Aorta (tissue), 5 donors: ENCODE measurements around the gene MT1A. TPM values are rescaled to one million over a fixed set of nuclear protein-coding genes. Genes with fewer than 3 reads are reported as not detected.

ENCODE experiments used
- ATAC-seq: fragments of 200-7000 bp; cut with Tn5 transposase; one replicate; pipeline ENCODE4 v1.9.1; 2022; ENCODE audit warnings: moderate library complexity; ENCODE audit not compliant: low FRiP score
- DNase-seq, 2 donors: peaks; one replicate each; pipeline ENCODE4 v3.0.0-alpha.2; 2020
- H3K27ac ChIP-seq, 2 donors: one replicate each; pipeline ENCODE4 v1.5.1; 2013; ENCODE audit warnings: low read length in 2 of 2, mild to moderate bottlenecking in 2 of 2, moderate library complexity in 2 of 2, control low read depth in 1 of 2, inconsistent platforms in 1 of 2, low read depth in 1 of 2
- H3K27me3 ChIP-seq, 2 donors: one replicate each; pipeline ENCODE4 v1.6.1; 2013; ENCODE audit warnings: control low read depth in 1 of 2, low read length in 1 of 2, mild to moderate bottlenecking in 1 of 2, moderate library complexity in 1 of 2; ENCODE audit not compliant: insufficient read depth in 2 of 2, control insufficient read depth in 1 of 2
- H3K36me3 ChIP-seq, 2 donors: one replicate each; pipeline ENCODE4 v1.6.1; 2013; ENCODE audit warnings: control low read depth in 1 of 2, low read length in 1 of 2, mild to moderate bottlenecking in 1 of 2; ENCODE audit not compliant: insufficient read depth in 2 of 2, control insufficient read depth in 1 of 2
- H3K4me1 ChIP-seq, 2 donors: one replicate each; pipeline ENCODE4 v1.6.1; 2013; ENCODE audit warnings: low read length in 2 of 2, control low read depth in 1 of 2, mild to moderate bottlenecking in 1 of 2, moderate library complexity in 1 of 2; ENCODE audit not compliant: insufficient read depth in 2 of 2, control insufficient read depth in 1 of 2
- H3K4me3 ChIP-seq, 2 donors: one replicate each; pipeline ENCODE4 v1.5.1; 2013; ENCODE audit warnings: low read length in 2 of 2, control low read depth in 1 of 2, mild to moderate bottlenecking in 1 of 2
- H3K9me3 ChIP-seq: one replicate; pipeline ENCODE4 v1.6.1; 2013; ENCODE audit warnings: mild to moderate bottlenecking, low read length; ENCODE audit not compliant: control insufficient read depth
- WGBS, 2 donors: extraction: QIAGEN DNeasy Blood & Tissue Kit; methylation state at CpG; one replicate each; pipeline ENCODE4 v1.1.7; 2013; 5-methylcytosine and 5-hydroxymethylcytosine counted together
- intact Hi-C, 2 donors: fragments of 100-400 bp; cut with DNase I; formaldehyde crosslinking; loops; one replicate each; pipeline versions ENCODE4 v1.14.2 to v1.15.0; 2022
- polyA plus RNA-seq, 2 donors: library from polyadenylated mRNA; stranded (reverse); fragments of 200-250 nt; gene quantifications; one replicate each; pipeline ENCODE4 v1.2.3, GENCODE V29; 2013
- total RNA-seq, 2 donors: library from RNA; stranded (reverse); fragmentation: NEBNext Ultra II Directional; extraction: Animal tissue kit (Norgen Biotek cat#: 25700); gene quantifications; one replicate each; pipeline ENCODE4 v1.2.1, GENCODE V29; 2021
- donor health status: healthy with polysubstance abuse.
- donor health status: Bipolar disorder and iron deficiency.
- donor health status: DM: no; HTN: no; CAD: no.
- donor health status: DM: no; HTN: no; CAD: no.
- donor health status: DM: yes; HTN: yes; CAD: no.

MT1A gene
- total and polyA plus RNA-seq, 4 donors, result 4.6 to 82.2 (median 11.6) TPM

DNA sequence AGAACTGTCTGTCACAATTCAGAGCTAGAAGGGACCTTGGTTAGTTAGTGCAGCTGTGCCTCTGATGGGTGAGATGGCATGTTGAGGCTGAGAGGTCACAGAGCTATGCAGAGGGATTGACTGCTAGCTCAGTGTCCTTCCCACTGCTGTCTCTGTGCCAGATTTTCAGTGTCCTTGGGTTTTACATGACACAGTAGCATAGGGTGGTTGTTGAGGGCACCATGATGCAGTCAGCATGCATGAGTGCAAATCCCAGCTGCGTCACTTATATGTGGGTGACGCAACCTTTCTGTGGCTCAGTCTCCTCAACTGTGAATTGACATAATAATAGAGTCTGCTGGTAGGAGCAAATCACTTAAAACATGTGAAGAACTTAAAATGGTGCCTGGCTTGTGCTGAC, 2.7 kb downstream of the MT1A start:
- H3K27ac ChIP-seq, result no peak overlapping the region
- no peak overlapping the region for H3K4me3 ChIP-seq
- H3K4me1 ChIP-seq, result no peaks in the 10 kb centered on the region
- no peaks in the 10 kb centered on the region for H3K27me3 ChIP-seq
- DNase-seq, result no peak
- no peaks in the 10 kb centered on the region for H3K9me3 ChIP-seq
- ATAC-seq, result no peak
- H3K36me3 ChIP-seq, result no peaks in the 10 kb centered on the region
- intact Hi-C loops, result loop anchor here in 1 of 2 donors (5.0 kb wide), 2 partner anchors 39 to 41 kb away; partner anchors contain the start of gene MT1X
- 97% methylated on average over 2 of the region's 2 CpGs for WGBS, 2 donors

- Histone ChIP-seq H3K4me1 (no peaks in the 10 kb centered on the region), H3K9me3 (no peaks in the 10 kb centered on the region), H3K27ac (peak overlapping the region in 1 of 2 donors; percentile 15), H3K36me3 (no peaks in the 10 kb centered on the region), H3K27me3 (no peaks in the 10 kb centered on the region), H3K4me3 (no peak overlapping the region)
- WGBS, 2 donors, result 9 to 11% methylated on average over 42 of the region's 42 CpGs
- peak; percentile 89 to 93 for DNase-seq
- peak; percentile 89 for ATAC-seq
- intact Hi-C loops, result loop anchor here (2.0 to 5.0 kb wide), 3 partner anchors 38 to 41 kb away; partner anchors contain the start of gene MT1X (in 1 of the 2)
These were observed 4.8 kb downstream of the MT1A start for GRCh38 chr16:56643080-56643778.

- Histone ChIP-seq H3K9me3 (no peaks in the 10 kb centered on the region), H3K27ac (no peak overlapping the region), H3K36me3 (no peaks in the 10 kb centered on the region), H3K27me3 (no peaks in the 10 kb centered on the region), H3K4me3 (no peak overlapping the region), H3K4me1 (no peaks in the 10 kb centered on the region)
- intact Hi-C loops, result loop anchor here (2.0 to 5.0 kb wide), 3 partner anchors 38 to 42 kb away; partner anchors contain the start of gene MT1X (in 1 of the 2)
- WGBS, 2 donors, result 69 to 70% methylated on average over 5 of the region's 5 CpGs
- no peak for DNase-seq
- ATAC-seq, result no peak
These were observed 5.4 kb downstream of the MT1A start for GRCh38 chr16:56643833-56644232.

DNA sequence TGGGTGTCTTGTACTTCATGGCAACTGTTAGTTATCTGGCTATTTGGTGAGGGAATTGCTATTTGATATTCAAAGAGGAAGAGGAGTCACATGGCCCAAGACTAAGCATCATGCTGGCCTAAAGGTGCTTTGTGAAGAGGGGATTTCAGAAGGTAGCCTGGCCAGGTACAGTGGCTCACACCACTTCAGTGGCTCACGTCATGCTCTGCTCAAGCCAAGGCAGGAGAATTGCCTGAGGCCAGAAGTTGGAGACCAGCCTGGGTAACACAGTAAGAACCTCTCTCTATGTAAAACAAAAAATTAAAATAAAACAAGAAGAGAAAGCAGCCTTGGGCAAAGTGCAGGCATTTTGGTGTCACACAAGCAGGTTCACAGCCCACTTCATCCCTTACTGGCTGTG, 6.8 kb downstream of the MT1A start:
- no peaks in the 10 kb centered on the region for H3K9me3 ChIP-seq
- H3K4me1 ChIP-seq, result no peaks in the 10 kb centered on the region
- ATAC-seq (no peak), DNase-seq (no peak)
- H3K4me3 ChIP-seq, result no peak overlapping the region
- H3K36me3 ChIP-seq, result no peaks in the 10 kb centered on the region
- intact Hi-C loops, result no loop called here
- no peak overlapping the region for H3K27ac ChIP-seq
- H3K27me3 ChIP-seq, result no peaks in the 10 kb centered on the region
- 90 to 94% methylated on average over 1 of the region's 1 CpG for whole genome bisulfite sequencing, 2 donors

DNA sequence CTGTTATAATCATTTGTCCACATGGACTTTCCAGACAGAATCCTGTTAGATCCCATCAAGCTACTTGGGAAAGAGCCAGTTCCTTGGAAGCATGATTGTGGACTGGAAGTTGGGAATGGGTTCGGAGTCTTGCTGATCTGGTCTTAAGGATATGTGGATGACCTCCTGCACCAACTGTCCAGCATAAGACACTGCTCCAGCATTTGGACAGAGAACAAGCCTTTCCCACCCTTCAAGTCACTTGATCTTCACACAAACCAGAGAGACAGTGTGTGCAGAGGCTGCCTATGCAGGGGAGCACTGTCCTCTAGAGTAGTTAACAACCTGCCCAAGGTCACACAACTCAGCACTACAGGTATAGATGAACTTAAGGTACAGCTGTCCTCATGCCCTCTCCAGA, 7.4 kb downstream of the MT1A start:
- ATAC-seq (no peak), DNase-seq (no peak)
- H3K4me1 ChIP-seq, result no peaks in the 10 kb centered on the region
- WGBS, 2 donors, result 0 to 5% methylated on average over 1 of the region's 1 CpG
- H3K9me3 ChIP-seq, result no peaks in the 10 kb centered on the region
- no peaks in the 10 kb centered on the region for H3K36me3 ChIP-seq
- no peaks in the 10 kb centered on the region for H3K27me3 ChIP-seq
- no peak overlapping the region for H3K27ac ChIP-seq
- H3K4me3 ChIP-seq, result no peak overlapping the region
- intact Hi-C loops, result no loop called here

- no peak for ATAC-seq
- no peaks in the 10 kb centered on the region for H3K36me3 ChIP-seq
- 49 to 56% methylated on average over 33 of the region's 33 CpGs for WGBS, 2 donors
- intact Hi-C loops, result no loop called here
- H3K4me1 ChIP-seq, result no peaks in the 10 kb centered on the region
- H3K27me3 ChIP-seq, result no peaks in the 10 kb centered on the region
- H3K9me3 ChIP-seq, result no peaks in the 10 kb centered on the region
- no peak overlapping the region for H3K4me3 ChIP-seq
- no peak for DNase-seq
- H3K27ac ChIP-seq, result no peak overlapping the region
These were observed 9.4 kb downstream of the MT1A start for GRCh38 chr16:56647641-56648431.

DNA sequence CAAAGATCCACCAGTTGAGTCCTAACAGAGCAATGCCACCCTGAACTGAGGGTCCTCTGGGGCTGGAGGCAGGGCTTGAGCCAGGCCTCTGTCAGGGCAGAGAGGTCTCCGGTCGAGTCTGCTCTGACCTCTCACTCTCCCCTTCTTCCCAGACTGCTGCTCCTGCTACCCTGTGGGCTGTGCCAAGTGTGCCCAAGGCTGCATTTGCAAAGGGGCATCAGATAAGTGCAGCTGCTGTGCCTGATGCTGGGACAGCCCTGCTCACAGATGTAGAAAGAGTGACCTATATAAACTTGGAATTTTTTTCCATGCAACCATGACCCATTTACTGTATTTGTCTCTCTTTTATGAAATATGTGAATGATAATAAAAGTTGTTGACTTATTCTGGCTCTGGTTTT, 10.8 kb downstream of the MT1A start:
- Histone ChIP-seq H3K27me3 (no peaks in the 10 kb centered on the region), H3K9me3 (no peaks in the 10 kb centered on the region), H3K36me3 (no peaks in the 10 kb centered on the region), H3K4me1 (no peaks in the 10 kb centered on the region), H3K27ac (no peak overlapping the region), H3K4me3 (no peak overlapping the region)
- DNase-seq (no peak), ATAC-seq (no peak)
- 94 to 97% methylated on average over 2 of the region's 2 CpGs for WGBS, 2 donors
- intact Hi-C loops, result no loop called here

GRCh38 chr16:56649820-56650219, 11.4 kb downstream of the MT1A start:
- intact Hi-C loops, result no loop called here
- H3K27me3 ChIP-seq, result no peaks in the 10 kb centered on the region
- WGBS, 2 donors, result 88% methylated on average over 3 of the region's 3 CpGs

GRCh38 chr16:56651586-56651985, 13.1 kb downstream of the MT1A start, which contains the start of gene MT1B:
TSS of gene MT1B (plus strand) at chr16:56651886. CDS start at chr16:56651954, 68 bp downstream.
- ATAC-seq (peak; percentile 49), DNase-seq (no peak)
- H3K4me3 ChIP-seq, result no peak within 1 kb of the TSS
- H3K27me3 ChIP-seq, result no peaks in the 10 kb centered on the region
- no peaks in the 10 kb centered on the region for H3K36me3 ChIP-seq
- H3K9me3 ChIP-seq, result no peaks in the 10 kb centered on the region
- no peaks in the 10 kb centered on the region for H3K4me1 ChIP-seq
- intact Hi-C loops, result no loop called here
- H3K27ac ChIP-seq, result no peak within 1 kb of the TSS
- WGBS, 2 donors, result 74% methylated on average over 7 of the region's 7 CpGs

More at GRCh38 chr16:56649820-56650219, 11.4 kb downstream of the MT1A start:
- ATAC-seq, result no peak
- no peaks in the 10 kb centered on the region for H3K4me1 ChIP-seq
- no peaks in the 10 kb centered on the region for H3K36me3 ChIP-seq
- H3K27ac ChIP-seq, result no peak overlapping the region
- no peak overlapping the region for H3K4me3 ChIP-seq
- no peak for DNase-seq
- H3K9me3 ChIP-seq, result no peaks in the 10 kb centered on the region
